ELF-1 (cell line): ENCODE measurements around the gene COL8A2.

Experiments
- DNase-seq: peaks from one replicate; pipeline ENCODE4 v3.0.0-alpha.2; 2016; ENCODE audit warnings: low read depth, low spot score

COL8A2 gene

GRCh38 chr1:36062315-36062714 is 62.7 kb downstream of the COL8A2 start:
- no peak for DNase-seq

GRCh38 chr1:36055706-36056105 is 69.3 kb downstream of the COL8A2 start:
- no peak for DNase-seq

- DNase-seq: no peak
These were observed 71.0 kb downstream of the COL8A2 start for GRCh38 chr1:36053978-36054377.

GRCh38 chr1:36051821-36052220 is 73.2 kb downstream of the COL8A2 start:
- no peak for DNase-seq
